ENCODE measurements around the gene RAF1. TPM values are rescaled to one million over a fixed set of nuclear protein-coding genes. Genes with fewer than 3 reads are reported as not detected.
"Not testable (repeated sequence)": the region's sequence is repeated elsewhere in the genome, so short reads cannot be mapped to it uniquely, and the experiment has no call there.

The RAF1 gene
- total RNA-seq = 85.1 and 89.7 TPM in 2 replicates

GRCh38 chr3:12663936-12664908 lies at the start of gene RAF1:
TSS of gene RAF1 (minus strand) at chr3:12664117. CDS start at chr3:12618721, 45,396 bp downstream.
- DNase-seq (ENCODE audit: low spot score) = peak; percentile 96
- Mint-ChIP-seq H3K36me3 (ENCODE audit: low read depth) (peaks cover 6% of the 10 kb centered on the region), H3K4me3 (ENCODE audit: low read depth) (peak within 1 kb of the TSS; percentile 95), H3K27ac (peak within 1 kb of the TSS; percentile 98), H3K9me3 (no peaks in the 10 kb centered on the region), H3K4me1 (ENCODE audit: low read depth) (peaks cover 20% of the 10 kb centered on the region), H3K27me3 (ENCODE audit: low read depth) (no peaks in the 10 kb centered on the region)
- intact Hi-C loops (cut with micrococcal nuclease) = loop anchor here (1.0 to 5.0 kb wide), 6 partner anchors 37 to 527 kb away; partner anchors contain the start of genes RPL32 and TSEN2

GRCh38 chr3:12710062-12710461 lies 46.1 kb upstream of the RAF1 start:
- intact Hi-C loops (cut with micrococcal nuclease) = no loop called here
- Mint-ChIP-seq H3K4me3 (ENCODE audit: low read depth) (no peak overlapping the region), H3K27me3 (ENCODE audit: low read depth) (peaks cover 20% of the 10 kb centered on the region), H3K9me3 (no peaks in the 10 kb centered on the region), H3K4me1 (ENCODE audit: low read depth) (no peaks in the 10 kb centered on the region), H3K36me3 (ENCODE audit: low read depth) (no peaks in the 10 kb centered on the region), H3K27ac (no peak overlapping the region)
- DNase-seq (ENCODE audit: low spot score) = no peak

DNA sequence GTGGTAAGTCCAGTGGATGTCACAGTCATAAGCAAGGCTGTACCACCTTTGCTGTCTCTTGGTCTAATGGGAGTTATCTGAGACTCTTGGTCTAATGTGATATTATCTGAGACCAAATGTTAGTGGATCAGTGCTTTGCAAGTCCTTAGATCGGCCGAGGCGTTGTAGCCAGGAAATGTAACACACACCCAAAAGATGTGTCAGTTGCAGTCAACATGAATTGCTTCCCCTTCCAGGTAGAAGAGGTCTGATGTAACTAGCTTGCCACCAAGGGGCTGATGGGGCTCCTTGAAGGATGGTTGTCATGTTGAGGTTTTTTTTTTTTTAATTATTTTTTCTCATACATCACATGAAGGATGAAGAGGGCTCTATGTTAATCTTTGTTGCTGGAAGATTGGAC lies 45.4 kb upstream of the RAF1 start:
- Mint-ChIP-seq H3K27me3 (ENCODE audit: low read depth) (peaks cover 23% of the 10 kb centered on the region), H3K4me1 (ENCODE audit: low read depth) (no peaks in the 10 kb centered on the region), H3K9me3 (no peaks in the 10 kb centered on the region), H3K4me3 (ENCODE audit: low read depth) (no peak overlapping the region), H3K27ac (no peak overlapping the region), H3K36me3 (ENCODE audit: low read depth) (no peaks in the 10 kb centered on the region)
- intact Hi-C loops (cut with micrococcal nuclease) = no loop called here
- no peak for DNase-seq (ENCODE audit: low spot score)

- Mint-ChIP-seq H3K27me3 (ENCODE audit: low read depth) (peaks cover 24% of the 10 kb centered on the region), H3K4me1 (ENCODE audit: low read depth) (no peaks in the 10 kb centered on the region), H3K4me3 (ENCODE audit: low read depth) (no peak overlapping the region), H3K36me3 (ENCODE audit: low read depth) (no peaks in the 10 kb centered on the region), H3K27ac (no peak overlapping the region), H3K9me3 (no peaks in the 10 kb centered on the region)
- intact Hi-C loops (cut with micrococcal nuclease) = no loop called here
- no peak for DNase-seq (ENCODE audit: low spot score)
These were observed 44.8 kb upstream of the RAF1 start for GRCh38 chr3:12708584-12709192.

GRCh38 chr3:12707449-12707848 lies 43.5 kb upstream of the RAF1 start:
- no peaks in the 10 kb centered on the region for H3K4me1 Mint-ChIP-seq (ENCODE audit: low read depth)
- intact Hi-C loops (cut with micrococcal nuclease) = loop anchor here (2.0 kb wide), 1 partner anchor 13 kb away; no protein-coding TSS in a partner anchor

GRCh38 chr3:12706504-12707253 lies 42.8 kb upstream of the RAF1 start:
- peak; percentile 57 for DNase-seq (ENCODE audit: low spot score)
- no peaks in the 10 kb centered on the region for H3K36me3 Mint-ChIP-seq (ENCODE audit: low read depth)
- peaks cover 24% of the 10 kb centered on the region for H3K27me3 Mint-ChIP-seq (ENCODE audit: low read depth)
- H3K4me3 Mint-ChIP-seq (ENCODE audit: low read depth) = no peak overlapping the region
- no peaks in the 10 kb centered on the region for H3K9me3 Mint-ChIP-seq
- no peaks in the 10 kb centered on the region for H3K4me1 Mint-ChIP-seq (ENCODE audit: low read depth)
- intact Hi-C loops (cut with micrococcal nuclease) = loop anchor here (2.0 kb wide), 1 partner anchor 14 kb away; no protein-coding TSS in a partner anchor
- no peak overlapping the region for H3K27ac Mint-ChIP-seq

More at GRCh38 chr3:12707449-12707848, 43.5 kb upstream of the RAF1 start:
- Mint-ChIP-seq H3K27ac (no peak overlapping the region), H3K27me3 (ENCODE audit: low read depth) (peaks cover 24% of the 10 kb centered on the region), H3K36me3 (ENCODE audit: low read depth) (no peaks in the 10 kb centered on the region), H3K9me3 (no peaks in the 10 kb centered on the region), H3K4me3 (ENCODE audit: low read depth) (no peak overlapping the region)
- DNase-seq (ENCODE audit: low spot score) = no peak

DNA sequence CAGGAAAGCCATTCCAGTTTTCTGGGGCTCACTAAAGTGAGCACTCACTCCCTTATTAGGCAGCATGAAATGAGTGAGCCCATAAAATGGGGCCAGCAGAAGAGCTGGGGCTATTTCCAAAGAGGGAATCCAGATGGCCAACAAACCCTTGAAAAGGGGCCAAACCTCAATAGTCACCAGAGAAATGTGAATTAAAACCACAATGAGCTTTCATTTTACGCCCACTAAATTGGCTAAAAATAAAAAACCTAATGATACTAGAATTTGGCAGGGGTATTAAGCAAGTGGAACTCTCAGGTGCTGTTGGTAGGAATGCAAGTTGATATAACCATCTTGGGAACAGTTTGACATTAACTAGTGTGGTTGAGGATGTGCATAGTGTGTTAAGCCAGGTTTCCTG lies 42.1 kb upstream of the RAF1 start:
- Mint-ChIP-seq H3K36me3 (ENCODE audit: low read depth) (no peaks in the 10 kb centered on the region), H3K27me3 (ENCODE audit: low read depth) (peaks cover 24% of the 10 kb centered on the region), H3K4me1 (ENCODE audit: low read depth) (no peaks in the 10 kb centered on the region), H3K27ac (no peak overlapping the region), H3K9me3 (no peaks in the 10 kb centered on the region), H3K4me3 (ENCODE audit: low read depth) (no peak overlapping the region)
- intact Hi-C loops (cut with micrococcal nuclease) = loop anchor here (2.0 kb wide), 1 partner anchor 15 kb away; no protein-coding TSS in a partner anchor
- DNase-seq (ENCODE audit: low spot score) = no peak

GRCh38 chr3:12705374-12705926 lies 41.5 kb upstream of the RAF1 start:
- DNase-seq (ENCODE audit: low spot score) = no peak
- intact Hi-C loops (cut with micrococcal nuclease) = no loop called here
- Mint-ChIP-seq H3K27ac (no peak overlapping the region), H3K4me1 (ENCODE audit: low read depth) (no peaks in the 10 kb centered on the region), H3K4me3 (ENCODE audit: low read depth) (no peak overlapping the region), H3K9me3 (no peaks in the 10 kb centered on the region), H3K36me3 (ENCODE audit: low read depth) (no peaks in the 10 kb centered on the region), H3K27me3 (ENCODE audit: low read depth) (peaks cover 24% of the 10 kb centered on the region)

GRCh38 chr3:12702501-12702900 lies 38.6 kb upstream of the RAF1 start:
- Mint-ChIP-seq H3K9me3 (no peaks in the 10 kb centered on the region), H3K36me3 (ENCODE audit: low read depth) (no peaks in the 10 kb centered on the region), H3K4me1 (ENCODE audit: low read depth) (no peaks in the 10 kb centered on the region), H3K27ac (no peak overlapping the region), H3K4me3 (ENCODE audit: low read depth) (no peak overlapping the region), H3K27me3 (ENCODE audit: low read depth) (peaks cover 13% of the 10 kb centered on the region)
- intact Hi-C loops (cut with micrococcal nuclease) = no loop called here
- no peak for DNase-seq (ENCODE audit: low spot score)

GRCh38 chr3:12701601-12702000 lies 37.7 kb upstream of the RAF1 start:
- H3K4me1 Mint-ChIP-seq (ENCODE audit: low read depth); H3K36me3 Mint-ChIP-seq (ENCODE audit: low read depth); H3K27ac Mint-ChIP-seq; DNase-seq (ENCODE audit: low spot score); H3K4me3 Mint-ChIP-seq (ENCODE audit: low read depth); intact Hi-C loops (cut with micrococcal nuclease); H3K27me3 Mint-ChIP-seq (ENCODE audit: low read depth); H3K9me3 Mint-ChIP-seq: not testable (repeated sequence)

DNA sequence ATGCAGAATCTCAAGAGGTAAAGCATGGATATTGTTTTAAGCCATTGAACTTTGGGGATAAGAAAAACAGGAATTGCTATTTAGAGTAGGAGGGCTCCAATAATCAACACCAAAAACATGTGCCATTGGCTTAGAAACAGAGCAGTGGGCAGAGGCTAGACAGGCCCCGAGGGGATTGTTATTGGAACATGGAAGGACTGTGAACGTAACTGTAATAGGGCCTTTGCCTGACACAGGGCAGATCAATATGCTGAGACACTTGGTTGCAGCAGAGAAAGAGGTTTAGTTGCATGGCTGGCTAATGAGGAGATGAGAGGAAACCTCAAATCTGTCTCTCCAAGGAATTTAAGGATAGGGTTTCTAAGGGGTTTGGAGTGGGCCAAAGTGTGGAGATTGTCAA lies 36.9 kb upstream of the RAF1 start:
- H3K27ac Mint-ChIP-seq = no peak overlapping the region
- DNase-seq (ENCODE audit: low spot score) = no peak
- peaks cover 8% of the 10 kb centered on the region for H3K27me3 Mint-ChIP-seq (ENCODE audit: low read depth)
- no peak overlapping the region for H3K4me3 Mint-ChIP-seq (ENCODE audit: low read depth)
- intact Hi-C loops (cut with micrococcal nuclease) = no loop called here
- H3K4me1 Mint-ChIP-seq (ENCODE audit: low read depth) = no peaks in the 10 kb centered on the region
- no peaks in the 10 kb centered on the region for H3K36me3 Mint-ChIP-seq (ENCODE audit: low read depth)
- H3K9me3 Mint-ChIP-seq = no peaks in the 10 kb centered on the region

- intact Hi-C loops (cut with micrococcal nuclease) = no loop called here
- Mint-ChIP-seq H3K9me3 (no peaks in the 10 kb centered on the region), H3K27ac (no peak overlapping the region), H3K36me3 (ENCODE audit: low read depth) (no peaks in the 10 kb centered on the region), H3K4me1 (ENCODE audit: low read depth) (no peaks in the 10 kb centered on the region), H3K27me3 (ENCODE audit: low read depth) (no peaks in the 10 kb centered on the region), H3K4me3 (ENCODE audit: low read depth) (no peak overlapping the region)
- DNase-seq (ENCODE audit: low spot score) = no peak
These were observed 32.0 kb upstream of the RAF1 start for GRCh38 chr3:12695916-12696315.

All from activated T-helper 2 cell treated with anti-CD3 and anti-CD28 coated beads, Interferon-gamma antibody, Interleukin-2, Interleukin-4, amounts not matched to agents 10 μg/mL and 5 μg/mL and 100 μg/mL, durations not matched to agents 14 hours and 24 hours and 36 hours (primary cell).